K562 (cell line): ENCODE data around the gene ROBO2. TPM values are rescaled to one million over a fixed set of nuclear protein-coding genes. Genes with fewer than 3 reads are reported as not detected.
A peak's percentile ranks its signal among the peaks of the same experiment; 100 is the strongest.

Experiments used
- C11orf30 ChIP-seq: fragments of 450-650 bp; IDR thresholded peaks from 2 replicates; pipeline ENCODE4 v1.6.1; 2016; ENCODE audit warnings: low read depth, mild to moderate bottlenecking
- CC2D1A ChIP-seq: fragments of 450-650 bp; IDR thresholded peaks from 2 replicates; pipeline ENCODE4 v1.6.1; 2017; ENCODE audit warnings: mild to moderate bottlenecking
- FOSL1 ChIP-seq: fragments of 200-800 bp; sonication (Bioruptor generic); conservative IDR thresholded peaks from 2 replicates; pipeline ENCODE4 v1.6.1; 2016; ENCODE audit warnings: missing genetic modification characterization, missing compliant biosample characterization
- GTF2E2 ChIP-seq: fragments of 200-800 bp; sonication (Bioruptor generic); IDR thresholded peaks from 2 replicates; pipeline ENCODE4 v1.6.1; 2016; ENCODE audit warnings: missing genetic modification characterization, missing compliant biosample characterization
- IFI16 ChIP-seq: fragments of 250-450 bp; sonication (Bioruptor Pico); IDR thresholded peaks from 2 replicates; pipeline ENCODE4 v2.1.2; 2022; ENCODE audit warnings: mild to moderate bottlenecking, inconsistent platforms
- JUND ChIP-seq, 2 experiments: IDR thresholded peaks; 2 replicates in 1 of 2; 3 replicates in 1 of 2; pipeline ENCODE4 v1.6.1; 2011; ENCODE audit warnings: borderline replicate concordance in 2 of 2, low read depth in 2 of 2, low read length in 2 of 2, improper control_type of control experiment in 1 of 2, missing biosample characterization in 1 of 2, missing genetic modification characterization in 1 of 2, missing genetic modification reagents in 1 of 2
- MECOM ChIP-seq: fragments of 250-450 bp; sonication (Bioruptor Pico); IDR thresholded peaks from 2 replicates; pipeline ENCODE4 v1.8.0; 2022; ENCODE audit warnings: inconsistent platforms
- PCBP2 ChIP-seq: fragments of 200-400 bp; formaldehyde crosslinking; IDR thresholded peaks from 2 replicates; pipeline ENCODE4 v1.6.1; 2018; ENCODE audit warnings: low read length, low read depth, mild to moderate bottlenecking, moderate library complexity; ENCODE audit not compliant: poor library complexity, severe bottlenecking
- POLR2B ChIP-seq: fragments of 450-650 bp; IDR thresholded peaks from 2 replicates; pipeline ENCODE4 v1.6.1; 2018; ENCODE audit warnings: low read depth; ENCODE audit not compliant: partially characterized antibody
- SOX6 ChIP-seq: fragments of 450-650 bp; IDR thresholded peaks from 2 replicates; pipeline ENCODE4 v1.6.1; 2014; ENCODE audit warnings: mild to moderate bottlenecking
- SRF ChIP-seq, 2 experiments: fragments of 250-450, 450-650 bp in 1 of 2; sonication (Bioruptor Pico) in 1 of 2; sonication (generic) in 1 of 2; formaldehyde crosslinking; IDR thresholded peaks; 2 replicates each; pipeline versions ENCODE4 v1.5.0 to v1.5.1; 2020 to 2022; ENCODE audit warnings: mild to moderate bottlenecking in 1 of 2, missing genetic modification reagents in 1 of 2
- ZNF124 ChIP-seq: sonication (generic); formaldehyde crosslinking; IDR thresholded peaks from 2 replicates; pipeline ENCODE4 v1.8.1; 2022; ENCODE audit warnings: missing genetic modification reagents
- ZNF3 ChIP-seq: fragments of 250-450 bp; sonication (Bioruptor Pico); IDR thresholded peaks from 2 replicates; pipeline ENCODE4 v1.5.0; 2021; ENCODE audit warnings: mild to moderate bottlenecking, moderate library complexity
- ZNF695 ChIP-seq: fragments of 450-650 bp; formaldehyde crosslinking; IDR thresholded peaks from 2 replicates; pipeline ENCODE4 v1.4.0; 2020; ENCODE audit warnings: mild to moderate bottlenecking, moderate library complexity
- ZNF707 ChIP-seq: fragments of 250-450 bp; sonication (Bioruptor Pico); conservative IDR thresholded peaks from 2 replicates; pipeline ENCODE4 v1.8.0; 2022; ENCODE audit warnings: inconsistent platforms, mild to moderate bottlenecking, moderate library complexity
- polyA plus RNA-seq, 8 experiments: library from polyadenylated mRNA; depleted of rRNA in 4 of 8; stranded (reverse) in 5 of 8; unstranded in 3 of 8; fragments of >200 nt; fragmentation: Nextera tagmentation in 2 of 8; fragmentation: Illumina TruSeq in 1 of 8; extraction: Ambion mirVana in 2 of 8; extraction: Trizol in 1 of 8; gene quantifications; 2 replicates each; pipeline versions ENCODE4 v1.2.1 to v1.2.3, GENCODE V29; 2011 to 2014; ENCODE audit warnings: inconsistent platforms in 1 of 8, missing spikeins in 1 of 8
- total RNA-seq, 7 experiments: library from RNA; depleted of rRNA in 6 of 7; stranded (reverse); fragments of >200 nt in 6 of 7; fragmentation: Illumina TruSeq in 2 of 7; extraction: Trizol in 2 of 7; gene quantifications; 2 replicates each; pipeline versions ENCODE4 v1.2.1 to v1.2.3, GENCODE V29; 2011 to 2021; ENCODE audit warnings: low replicate concordance in 1 of 7
- TF ChIP-seq, protein P1 (sequence below), 3 experiments: fragments of 200-800 bp in 1 of 3; sonication (Bioruptor generic) in 1 of 3; sonication (generic) in 1 of 3; formaldehyde crosslinking in 1 of 3; IDR thresholded peaks; 2 replicates each; pipeline versions ENCODE4 v1.6.1 to v1.8.0; 2016 to 2022; ENCODE audit warnings: mild to moderate bottlenecking in 2 of 3, missing compliant biosample characterization in 2 of 3, missing genetic modification characterization in 2 of 3, missing genetic modification reagents in 1 of 3
- TF ChIP-seq, protein P2 (sequence below): fragments of 450-650 bp; IDR thresholded peaks from 2 replicates; pipeline ENCODE4 v1.6.1; 2016
- TF ChIP-seq, protein P3 (sequence below): fragments of 250-450 bp; sonication (Bioruptor Pico); IDR thresholded peaks from 2 replicates; pipeline ENCODE4 v1.5.0; 2021; ENCODE audit warnings: mild to moderate bottlenecking, moderate library complexity
- TF ChIP-seq, protein P4 (sequence below), 2 experiments: fragments of 450-650 bp in 1 of 2; sonication (generic) in 1 of 2; formaldehyde crosslinking in 1 of 2; IDR thresholded peaks in 1 of 2; conservative IDR thresholded peaks in 1 of 2; 2 replicates each; pipeline versions ENCODE4 v1.6.1 to v1.8.1; 2016 to 2023; ENCODE audit warnings: mild to moderate bottlenecking in 2 of 2, moderate library complexity in 2 of 2, inconsistent platforms in 1 of 2, missing genetic modification reagents in 1 of 2

ROBO2 gene
- total and polyA plus RNA-seq, 9 of the 15 experiments (the other 6 are each of a cell fraction or from before 2014, with no cell fraction given) = 0.84 to 3.0 (median 1.7) TPM

DNA sequence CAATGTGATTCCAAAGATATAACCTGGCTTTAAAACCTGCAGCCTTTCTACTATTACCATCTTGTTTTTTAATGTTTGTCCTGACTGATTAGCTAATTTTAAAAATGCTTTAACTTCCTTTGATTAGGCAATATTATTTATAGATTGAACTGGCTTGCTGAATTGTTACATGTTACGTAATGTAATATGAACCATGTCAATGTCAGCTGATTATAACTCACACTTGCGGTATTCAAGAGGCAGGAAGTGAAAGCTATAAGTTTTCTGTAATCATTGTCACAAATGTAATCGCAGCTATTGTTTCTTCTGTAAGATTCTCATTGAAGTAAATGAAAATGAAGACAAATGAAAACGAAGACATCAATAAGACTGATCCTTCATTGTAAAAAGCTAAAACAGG lies 146.8 kb downstream of the ROBO2 start (continued):
- TF ChIP-seq, protein P1, sequence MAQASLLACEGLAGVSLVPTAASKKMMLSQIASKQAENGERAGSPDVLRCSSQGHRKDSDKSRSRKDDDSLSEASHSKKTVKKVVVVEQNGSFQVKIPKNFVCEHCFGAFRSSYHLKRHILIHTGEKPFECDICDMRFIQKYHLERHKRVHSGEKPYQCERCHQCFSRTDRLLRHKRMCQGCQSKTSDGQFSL (CRISPR knock-in tag; IDR thresholded peaks at IDR 0.05) = no peak
- TF ChIP-seq, protein P1 (tag; IDR thresholded peaks at IDR 0.05) = no peak
- TF ChIP-seq IFI16 (CRISPR knock-in tag) = no peak
- TF ChIP-seq ZNF3 (CRISPR knock-in tag) = no peak
- TF ChIP-seq SRF (CRISPR knock-in tag; IDR thresholded peaks at IDR 0.05) = no peak
- no peak for TF ChIP-seq CC2D1A
- TF ChIP-seq JUND (IDR thresholded peaks at IDR 0.05; ENCODE audit: borderline replicate concordance, low read depth, low read length) = peak; percentile 21; the same call in 1 of the 2 replicates
- TF ChIP-seq JUND (tag; IDR thresholded peaks at IDR 0.05; ENCODE audit: borderline replicate concordance, low read depth, low read length) = no peak
- TF ChIP-seq ZNF695 (CRISPR knock-in tag) = no peak
- TF ChIP-seq GTF2E2 (tag) = no peak
- TF ChIP-seq SOX6 = peak; percentile 51; the same call in 1 of the 2 replicates
- no peak for TF ChIP-seq PCBP2
- no peak for TF ChIP-seq MECOM
- no peak for TF ChIP-seq POLR2B
- TF ChIP-seq, protein P2, sequence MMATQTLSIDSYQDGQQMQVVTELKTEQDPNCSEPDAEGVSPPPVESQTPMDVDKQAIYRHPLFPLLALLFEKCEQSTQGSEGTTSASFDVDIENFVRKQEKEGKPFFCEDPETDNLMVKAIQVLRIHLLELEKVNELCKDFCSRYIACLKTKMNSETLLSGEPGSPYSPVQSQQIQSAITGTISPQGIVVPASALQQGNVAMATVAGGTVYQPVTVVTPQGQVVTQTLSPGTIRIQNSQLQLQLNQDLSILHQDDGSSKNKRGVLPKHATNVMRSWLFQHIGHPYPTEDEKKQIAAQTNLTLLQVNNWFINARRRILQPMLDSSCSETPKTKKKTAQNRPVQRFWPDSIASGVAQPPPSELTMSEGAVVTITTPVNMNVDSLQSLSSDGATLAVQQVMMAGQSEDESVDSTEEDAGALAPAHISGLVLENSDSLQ = peak; percentile 64; the same call in 1 of the 2 replicates
- TF ChIP-seq, protein P3, sequence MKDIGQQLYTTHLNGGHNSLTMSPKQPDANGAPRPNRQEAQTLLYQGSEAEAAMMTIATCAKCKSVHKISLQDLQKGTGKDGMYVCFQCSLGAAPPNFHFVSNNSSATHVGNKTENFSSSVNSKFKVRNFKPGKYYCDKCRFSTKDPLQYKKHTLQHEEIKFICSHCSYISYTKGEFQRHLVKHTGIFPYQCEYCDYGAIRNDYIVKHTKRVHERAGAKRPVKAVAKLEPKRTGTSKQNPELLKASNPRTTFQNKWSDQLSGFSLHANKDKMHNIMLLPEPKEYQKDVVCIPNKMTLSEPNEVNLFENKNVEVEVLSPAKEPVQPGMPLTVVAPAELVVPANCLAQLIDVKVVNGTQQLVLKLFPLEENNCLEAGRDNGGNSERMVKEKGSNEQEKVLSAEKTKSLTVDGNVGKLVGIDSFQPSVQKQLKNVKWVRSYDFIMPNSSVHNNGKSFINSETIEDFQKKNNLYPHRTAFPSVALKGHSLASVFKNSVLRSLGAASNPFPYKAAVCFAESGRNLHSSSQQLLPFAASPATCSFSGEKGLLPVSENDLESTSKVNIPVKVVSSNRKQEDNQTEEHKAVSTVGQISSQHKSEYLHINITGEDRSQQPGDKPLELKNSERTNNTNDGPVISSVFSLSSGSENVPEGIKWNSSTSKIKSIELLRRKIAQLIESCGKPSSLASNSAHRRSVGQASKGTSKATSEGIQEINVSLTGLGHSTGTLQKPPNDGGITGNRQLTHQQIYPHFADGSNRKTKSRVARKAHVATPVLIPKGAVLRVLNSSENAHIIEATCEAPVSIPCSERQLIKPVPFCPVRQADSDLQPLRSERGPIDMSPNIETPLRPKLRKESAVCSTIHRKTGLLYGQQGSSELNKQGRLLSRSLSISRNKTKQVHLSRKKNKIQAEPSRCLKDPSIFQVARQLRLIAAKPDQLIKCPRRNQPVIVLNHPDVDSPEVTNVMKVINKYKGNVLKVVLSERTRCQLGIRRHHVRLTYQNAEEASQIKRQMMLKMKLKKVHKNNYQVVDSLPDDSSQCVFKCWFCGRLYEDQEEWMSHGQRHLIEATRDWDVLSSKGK (CRISPR knock-in tag) = no peak
- no peak for TF ChIP-seq C11orf30
- no peak for TF ChIP-seq ZNF707 (CRISPR knock-in tag)
- no peak for TF ChIP-seq ZNF124 (CRISPR knock-in tag)
- TF ChIP-seq, protein P4, sequence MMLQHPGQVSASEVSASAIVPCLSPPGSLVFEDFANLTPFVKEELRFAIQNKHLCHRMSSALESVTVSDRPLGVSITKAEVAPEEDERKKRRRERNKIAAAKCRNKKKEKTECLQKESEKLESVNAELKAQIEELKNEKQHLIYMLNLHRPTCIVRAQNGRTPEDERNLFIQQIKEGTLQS (IDR thresholded peaks at IDR 0.05) = peak; percentile 34; the same call in 1 of the 2 replicates
- TF ChIP-seq, protein P4 (CRISPR knock-in tag; conservative IDR thresholded peaks at IDR 0.05) = no peak
- peak; percentile 42 for TF ChIP-seq FOSL1 (tag)
